Sigmoid colon (tissue), 4 donors: Measurements from ENCODE around the gene RSRC2.
"Not testable (repeated sequence)": the region's sequence is repeated elsewhere in the genome, so short reads cannot be mapped to it uniquely, and the experiment has no call there.

ENCODE experiments used
- CTCF ChIP-seq, 4 experiments: fragments of 450-650 bp in 3 of 4; fragments of 200-600 bp in 1 of 4; IDR thresholded peaks; one replicate each; pipeline ENCODE4 v1.5.1; 2016 to 2019; ENCODE audit warnings: antibody characterized with exemption in 4 of 4, mild to moderate bottlenecking in 3 of 4, moderate library complexity in 2 of 4
- EP300 ChIP-seq, 4 donors: sonication (generic); formaldehyde crosslinking; IDR thresholded peaks; one replicate each; pipeline ENCODE4 v1.6.1; 2017; ENCODE audit warnings: antibody characterized with exemption in 4 of 4
- POLR2A ChIP-seq, 2 donors: fragments of 450-650 bp; IDR thresholded peaks; one replicate each; pipeline ENCODE4 v1.6.1; 2016; ENCODE audit warnings: antibody characterized with exemption in 2 of 2, mild to moderate bottlenecking in 2 of 2, moderate library complexity in 2 of 2
- POLR2AphosphoS5 ChIP-seq, 4 donors: sonication (generic); formaldehyde crosslinking; IDR thresholded peaks; one replicate each; pipeline ENCODE4 v1.6.1; 2017; ENCODE audit warnings: antibody characterized with exemption in 4 of 4

- TF ChIP-seq CTCF, POLR2A (IDR thresholded peaks at IDR 0.05): not testable (repeated sequence)
- TF ChIP-seq POLR2AphosphoS5 (IDR thresholded peaks at IDR 0.05) (peak; percentile 23 to 73 (median 40)), EP300 (IDR thresholded peaks at IDR 0.05) (peak in 3 of 4 donors; percentile 7 to 33 (median 15))
Observed at GRCh38 chr12:122464317-122465042, 62.3 kb downstream of the RSRC2 start.
